ENCODE results near the gene ABL2.
"Not testable (repeated sequence)": the region's sequence is repeated elsewhere in the genome, so short reads cannot be mapped to it uniquely, and the experiment has no call there.

ABL2 gene

DNA sequence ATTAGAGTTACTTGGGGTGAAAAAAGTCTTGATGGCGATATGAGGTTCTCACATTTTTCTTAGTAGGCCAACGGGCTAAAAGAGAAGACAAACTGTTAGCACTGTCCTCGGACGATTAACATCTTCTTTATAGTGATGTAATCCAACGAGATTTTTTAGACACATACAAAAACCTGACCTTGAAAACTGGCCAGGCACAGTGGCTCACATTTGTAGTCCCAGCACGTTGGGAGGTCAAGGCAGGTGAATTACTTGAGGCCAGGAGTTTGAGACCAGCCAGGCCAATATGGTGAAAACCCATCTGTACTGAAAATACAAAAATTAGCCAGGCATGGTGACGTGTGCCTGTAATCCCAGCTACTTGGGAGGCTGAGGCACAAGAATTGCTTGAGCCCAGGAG lies 8.4 kb downstream of the ABL2 start:
- in situ Hi-C loops (cut with HindIII; ENCODE audit: low sequenced_read_pairs) = not testable (repeated sequence)

DNA sequence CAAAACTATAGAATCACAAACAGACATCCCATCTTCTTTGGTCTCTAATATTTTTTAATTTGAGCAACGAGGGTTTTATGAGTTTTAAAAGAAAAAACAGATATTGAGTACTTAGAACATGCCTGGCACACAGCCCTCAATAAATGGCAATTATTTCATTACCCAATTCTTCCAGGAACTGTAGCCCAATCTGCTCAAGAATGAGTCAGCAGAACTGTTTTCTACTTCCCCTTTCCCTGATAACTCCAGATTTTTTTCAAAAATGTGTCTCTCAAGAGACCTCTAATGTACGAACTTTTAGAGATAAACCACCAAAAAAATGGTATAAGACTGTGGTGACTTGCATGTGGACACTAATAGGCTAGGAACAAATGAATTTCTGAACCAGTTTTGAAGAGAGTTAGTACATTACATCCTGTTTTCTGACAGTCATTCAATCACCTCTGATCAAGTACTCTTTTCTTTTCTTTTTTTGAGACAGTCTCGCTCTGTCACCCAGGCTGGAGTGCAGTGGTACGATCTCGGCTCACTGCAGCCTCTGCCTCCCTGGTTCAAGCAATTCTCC lies 11.5 kb downstream of the ABL2 start:
- in situ Hi-C loops (cut with HindIII; ENCODE audit: low sequenced_read_pairs) = no loop called here

DNA sequence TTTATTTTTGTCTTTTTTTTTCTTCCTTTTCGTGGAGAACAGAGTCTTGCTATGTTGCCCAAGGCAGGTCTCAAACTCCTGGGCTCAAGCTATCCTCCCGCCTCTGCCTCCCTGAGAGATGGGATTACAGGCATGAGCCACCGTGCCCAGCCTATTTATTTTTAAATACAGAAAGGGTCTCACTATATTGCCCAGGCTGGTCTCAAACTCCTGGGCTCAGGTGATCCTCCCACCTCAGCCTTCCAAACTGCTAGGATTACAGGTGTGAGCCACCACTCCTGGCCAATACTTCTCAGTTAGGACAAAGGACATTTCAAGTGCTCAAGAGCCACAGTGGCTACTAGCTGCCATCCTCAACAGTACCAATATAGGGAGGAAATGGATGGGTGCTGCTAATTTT lies 16.2 kb downstream of the ABL2 start:
- in situ Hi-C loops (cut with HindIII; ENCODE audit: low sequenced_read_pairs) = not testable (repeated sequence)

GRCh38 chr1:179208681-179209477 lies 20.6 kb downstream of the ABL2 start:
- in situ Hi-C loops (cut with HindIII; ENCODE audit: low sequenced_read_pairs) = no loop called here

- in situ Hi-C loops (cut with HindIII; ENCODE audit: low sequenced_read_pairs) = no loop called here
Observed at GRCh38 chr1:179206812-179207211, 22.7 kb downstream of the ABL2 start.

GRCh38 chr1:179205284-179205683 lies 24.2 kb downstream of the ABL2 start:
- in situ Hi-C loops (cut with HindIII; ENCODE audit: low sequenced_read_pairs) = no loop called here

- in situ Hi-C loops (cut with HindIII; ENCODE audit: low sequenced_read_pairs) = no loop called here
Observed at GRCh38 chr1:179202161-179202560, 27.3 kb downstream of the ABL2 start.

- in situ Hi-C loops (cut with HindIII; ENCODE audit: low sequenced_read_pairs) = no loop called here
Observed at GRCh38 chr1:179200586-179200985, 28.9 kb downstream of the ABL2 start.

- in situ Hi-C loops (cut with HindIII; ENCODE audit: low sequenced_read_pairs) = no loop called here
Observed at GRCh38 chr1:179197690-179198297, 31.7 kb downstream of the ABL2 start.

GRCh38 chr1:179195857-179196256 lies 33.6 kb downstream of the ABL2 start:
- in situ Hi-C loops (cut with HindIII; ENCODE audit: low sequenced_read_pairs) = not testable (repeated sequence)

- in situ Hi-C loops (cut with HindIII; ENCODE audit: low sequenced_read_pairs) = no loop called here
Observed at GRCh38 chr1:179195376-179195775, 34.1 kb downstream of the ABL2 start.

DNA sequence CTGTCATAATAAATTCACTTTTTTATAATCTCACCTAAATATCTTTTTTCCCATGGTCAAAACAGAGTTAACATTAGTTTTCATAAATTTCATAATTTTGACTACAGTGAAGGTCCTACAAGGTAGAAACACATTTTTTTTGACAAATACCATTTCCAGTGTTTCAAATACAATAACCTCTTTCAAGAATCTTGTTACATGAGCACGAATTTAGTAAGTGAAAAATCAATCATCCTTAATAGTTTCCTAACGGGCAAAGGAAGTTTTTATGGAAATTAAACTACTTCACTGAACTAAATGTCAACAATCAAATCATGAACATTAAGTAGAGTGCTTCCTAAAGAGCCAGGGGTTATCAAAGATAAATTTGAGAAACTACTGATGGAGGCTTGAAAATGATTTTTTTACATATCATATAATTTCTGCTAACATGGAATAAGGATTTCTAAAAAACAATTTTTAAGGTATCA lies 35.4 kb downstream of the ABL2 start:
- in situ Hi-C loops (cut with HindIII; ENCODE audit: low sequenced_read_pairs) = no loop called here

- in situ Hi-C loops (cut with HindIII; ENCODE audit: low sequenced_read_pairs) = no loop called here
Observed at GRCh38 chr1:179190861-179191260, 38.6 kb downstream of the ABL2 start.

- in situ Hi-C loops (cut with HindIII; ENCODE audit: low sequenced_read_pairs) = no loop called here
Observed at GRCh38 chr1:179187735-179188471, 41.6 kb downstream of the ABL2 start.

GRCh38 chr1:179187043-179187442 lies 42.4 kb downstream of the ABL2 start:
- in situ Hi-C loops (cut with HindIII; ENCODE audit: low sequenced_read_pairs) = no loop called here

DNA sequence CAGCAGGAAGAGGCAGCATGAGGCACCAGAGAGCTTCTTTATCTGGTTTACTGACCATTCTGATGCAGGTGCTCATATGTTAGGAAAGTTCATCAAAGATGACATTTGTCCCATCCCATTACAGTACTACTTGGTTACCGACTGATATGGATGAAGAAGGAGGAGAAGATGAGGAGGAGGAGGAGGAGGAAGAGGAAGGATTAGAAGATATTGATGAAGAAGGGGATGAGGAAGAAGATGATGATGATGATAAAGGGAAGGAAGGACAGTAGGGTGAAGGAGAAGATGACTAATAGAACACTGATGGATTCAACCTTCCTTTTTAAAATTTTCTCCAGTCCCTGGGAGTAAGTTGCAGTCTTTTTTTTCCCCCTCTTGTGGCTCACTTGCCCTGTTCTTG lies 45.1 kb downstream of the ABL2 start:
- in situ Hi-C loops (cut with HindIII; ENCODE audit: low sequenced_read_pairs) = no loop called here

GRCh38 chr1:179183857-179184256 lies 45.6 kb downstream of the ABL2 start:
- in situ Hi-C loops (cut with HindIII; ENCODE audit: low sequenced_read_pairs) = no loop called here

GRCh38 chr1:179178950-179179349 lies 50.5 kb downstream of the ABL2 start:
- in situ Hi-C loops (cut with HindIII; ENCODE audit: low sequenced_read_pairs) = no loop called here

DNA sequence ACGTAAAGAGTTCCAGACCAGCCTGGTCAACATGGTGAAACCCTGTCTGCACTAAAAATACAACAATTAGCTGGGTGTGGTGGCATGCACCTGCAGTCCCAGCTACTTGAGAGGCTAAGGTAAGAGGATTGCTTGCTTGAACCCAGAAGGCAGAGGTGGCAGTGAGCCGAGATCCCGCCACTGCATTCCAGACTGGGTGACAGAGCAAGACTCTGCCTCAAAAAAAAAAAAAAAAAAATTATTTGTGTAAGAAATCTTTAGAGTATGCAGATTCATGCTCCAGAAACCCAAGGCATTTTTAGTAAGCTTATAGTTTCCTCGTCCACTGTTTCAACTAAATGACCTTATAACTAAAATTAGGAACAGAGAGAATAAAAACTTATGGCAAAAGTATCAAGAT lies 51.3 kb downstream of the ABL2 start:
- in situ Hi-C loops (cut with HindIII; ENCODE audit: low sequenced_read_pairs) = no loop called here

DNA sequence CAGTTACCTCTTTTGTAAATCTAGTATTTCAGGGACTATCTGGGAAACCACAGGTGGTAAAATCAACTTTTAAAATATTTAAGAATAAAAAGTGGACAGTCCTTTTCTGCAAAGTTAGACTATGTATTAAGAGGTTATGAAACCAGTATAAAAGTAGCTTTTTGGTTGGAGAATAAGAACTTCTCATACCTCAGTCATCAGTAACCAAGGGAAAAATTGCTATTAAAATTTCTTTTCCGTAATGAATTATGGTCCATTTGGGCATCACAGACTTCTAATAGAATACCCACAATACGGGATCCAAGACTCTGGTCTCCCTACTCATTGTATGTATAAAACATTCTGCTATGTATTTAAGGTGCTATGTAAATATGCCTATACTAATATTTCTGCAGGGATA lies 51.9 kb downstream of the ABL2 start:
- in situ Hi-C loops (cut with HindIII; ENCODE audit: low sequenced_read_pairs) = no loop called here

GRCh38 chr1:179177182-179177581 lies 52.3 kb downstream of the ABL2 start:
- in situ Hi-C loops (cut with HindIII; ENCODE audit: low sequenced_read_pairs) = no loop called here

Measured in DLD1 (cell line).